HG03060 (cell line): ENCODE data around the gene SYT8.
"Not testable (repeated sequence)": the region's sequence is repeated elsewhere in the genome, so short reads cannot be mapped to it uniquely, and the experiment has no call there.

Experiments used
- ATAC-seq: cut with Tn5 transposase; IDR thresholded peaks from one replicate; pipeline ENCODE4 v1.9.1; 2021; ENCODE audit warnings: low read depth, moderate number of reproducible peaks; ENCODE audit not compliant: unreplicated experiment

Gene SYT8, protein sequence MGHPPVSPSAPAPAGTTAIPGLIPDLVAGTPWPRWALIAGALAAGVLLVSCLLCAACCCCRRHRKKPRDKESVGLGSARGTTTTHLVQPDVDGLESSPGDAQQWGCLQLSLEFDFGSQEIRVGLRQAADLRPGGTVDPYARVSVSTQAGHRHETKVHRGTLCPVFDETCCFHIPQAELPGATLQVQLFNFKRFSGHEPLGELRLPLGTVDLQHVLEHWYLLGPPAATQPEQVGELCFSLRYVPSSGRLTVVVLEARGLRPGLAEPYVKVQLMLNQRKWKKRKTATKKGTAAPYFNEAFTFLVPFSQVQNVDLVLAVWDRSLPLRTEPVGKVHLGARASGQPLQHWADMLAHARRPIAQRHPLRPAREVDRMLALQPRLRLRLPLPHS

DNA sequence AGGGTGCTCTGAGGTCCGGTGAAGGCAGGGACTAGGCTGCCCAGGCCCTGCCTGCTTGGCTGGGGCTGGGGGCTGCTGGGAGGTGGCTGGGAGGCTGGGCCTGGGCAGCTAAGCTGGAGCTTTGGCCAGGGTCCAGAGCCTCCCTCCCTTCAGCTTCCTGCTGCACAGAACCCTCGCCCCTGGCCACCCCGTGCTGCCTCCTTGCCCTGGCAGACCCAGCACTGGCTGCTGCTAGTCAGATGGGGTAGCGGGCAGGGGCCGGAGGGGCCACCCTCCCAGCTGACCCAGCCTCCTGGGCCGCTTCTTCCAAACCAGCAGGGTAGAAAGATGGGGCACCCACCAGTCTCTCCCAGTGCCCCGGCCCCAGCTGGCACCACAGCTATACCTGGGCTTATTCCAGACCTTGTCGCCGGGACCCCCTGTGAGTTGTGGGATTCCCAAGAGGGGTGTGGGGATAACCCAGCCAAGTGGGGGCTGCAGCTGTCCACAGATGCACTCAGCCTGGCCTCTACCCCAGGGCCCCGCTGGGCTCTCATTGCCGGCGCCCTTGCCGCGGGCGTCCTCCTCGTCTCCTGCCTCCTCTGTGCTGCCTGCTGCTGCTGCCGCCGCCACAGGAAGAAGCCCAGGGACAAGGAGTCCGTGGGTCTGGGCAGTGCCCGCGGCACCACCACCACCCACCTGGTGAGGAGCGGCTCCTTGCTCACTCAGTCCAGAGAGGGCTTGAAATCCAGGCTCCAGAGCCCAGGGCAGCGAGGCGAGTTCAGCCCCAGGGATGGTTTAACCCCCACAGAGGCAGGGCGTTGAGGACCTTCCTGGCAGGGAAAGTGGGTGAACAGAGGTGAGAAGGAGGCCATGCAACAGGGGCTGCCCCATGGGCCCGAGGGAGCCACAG, at the start of gene SYT8:
Gene SYT8 (plus strand): TSS at position 212 of the 892 bp plus-strand sequence. CDS start 116 bp downstream, at position 328.
- no peak for ATAC-seq

DNA sequence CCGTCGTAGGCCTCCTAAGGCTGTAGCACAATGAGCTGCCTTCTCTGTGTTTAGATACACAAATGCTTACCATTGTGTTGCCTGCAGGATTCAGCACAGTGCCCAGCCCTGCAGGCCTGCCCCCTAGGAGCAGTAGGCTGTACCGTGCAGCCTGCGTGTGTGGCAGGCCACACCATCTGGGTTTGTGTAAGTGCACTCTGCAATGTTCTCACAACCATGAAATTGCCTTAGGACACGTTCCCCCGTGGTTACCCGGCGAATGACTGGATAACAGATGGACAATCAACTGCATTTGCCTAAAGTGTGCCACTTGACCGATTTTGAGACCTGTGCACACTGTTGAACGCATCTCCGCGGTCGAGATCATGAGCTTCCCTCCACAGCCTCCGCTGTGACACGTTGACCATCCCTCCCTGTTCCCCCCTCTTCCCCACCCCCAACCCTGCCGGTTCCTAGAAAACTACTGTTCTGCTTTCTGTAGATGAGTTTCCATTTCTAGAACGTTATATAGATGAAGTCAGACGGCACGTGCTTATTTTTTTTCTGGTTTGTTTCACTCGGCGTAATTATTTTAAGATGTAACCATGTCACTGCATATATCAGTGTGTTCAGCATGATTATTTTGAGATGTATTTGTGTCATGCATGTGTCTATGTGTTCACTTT, 48.9 kb upstream of the SYT8 start:
- no peak for ATAC-seq

DNA sequence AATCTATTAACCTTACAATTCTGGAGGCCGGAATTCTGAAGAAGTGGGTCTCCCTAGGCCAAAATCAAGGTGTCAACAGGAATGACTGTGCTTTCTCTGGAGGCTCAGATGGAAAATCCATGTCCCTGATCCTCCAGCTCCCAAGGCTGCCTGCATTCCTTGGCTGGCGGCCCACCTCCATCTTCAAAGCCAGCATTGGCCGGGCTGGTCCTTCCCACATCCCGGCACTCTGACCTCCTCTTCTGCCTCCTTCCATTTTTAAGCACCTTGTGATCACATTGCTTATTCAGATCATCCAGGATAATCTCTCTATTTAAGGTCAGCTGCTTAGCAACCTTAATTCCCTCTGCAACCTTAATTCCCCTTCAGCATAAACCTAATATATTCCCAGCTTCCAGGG, 48.3 kb upstream of the SYT8 start:
- no peak for ATAC-seq

DNA sequence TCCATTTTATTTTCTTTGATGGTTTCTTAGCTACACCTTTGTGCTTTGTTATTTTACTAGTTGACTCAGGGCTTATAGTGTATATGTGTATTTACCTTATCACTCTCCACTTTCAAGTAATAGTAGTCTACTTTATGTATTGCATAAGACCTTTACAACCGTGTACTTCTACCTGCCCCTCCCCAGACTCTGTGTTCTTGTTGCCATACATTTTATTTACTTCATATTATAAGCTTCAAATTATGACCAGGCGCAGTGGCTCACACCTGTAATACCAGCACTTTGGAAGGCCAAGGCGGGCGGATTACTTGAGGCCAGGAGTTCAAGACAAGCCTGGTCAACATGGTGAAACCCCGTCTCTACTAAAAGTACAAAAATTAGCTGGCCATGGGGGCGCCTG, 42.9 kb upstream of the SYT8 start:
- no peak for ATAC-seq

DNA sequence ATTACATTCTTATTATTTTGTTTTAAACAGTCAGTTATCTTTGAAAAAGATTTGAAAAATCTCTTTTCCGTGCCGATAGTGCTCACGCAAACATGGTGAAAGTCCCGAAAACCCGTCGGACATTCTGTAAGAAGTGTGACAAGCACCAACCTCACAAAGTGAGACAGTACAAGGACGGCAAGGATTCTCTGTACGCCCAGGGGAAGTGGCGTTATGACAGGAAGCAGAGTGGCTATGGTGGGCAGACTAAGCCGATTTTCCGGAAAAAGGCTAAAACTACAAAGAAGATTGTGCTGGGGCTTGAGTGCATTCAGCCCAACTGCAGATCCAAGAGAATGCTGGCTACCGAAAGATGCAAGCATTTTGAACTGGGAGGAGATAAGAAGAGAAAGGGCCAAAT, 42.3 kb upstream of the SYT8 start:
- ATAC-seq = no peak

DNA sequence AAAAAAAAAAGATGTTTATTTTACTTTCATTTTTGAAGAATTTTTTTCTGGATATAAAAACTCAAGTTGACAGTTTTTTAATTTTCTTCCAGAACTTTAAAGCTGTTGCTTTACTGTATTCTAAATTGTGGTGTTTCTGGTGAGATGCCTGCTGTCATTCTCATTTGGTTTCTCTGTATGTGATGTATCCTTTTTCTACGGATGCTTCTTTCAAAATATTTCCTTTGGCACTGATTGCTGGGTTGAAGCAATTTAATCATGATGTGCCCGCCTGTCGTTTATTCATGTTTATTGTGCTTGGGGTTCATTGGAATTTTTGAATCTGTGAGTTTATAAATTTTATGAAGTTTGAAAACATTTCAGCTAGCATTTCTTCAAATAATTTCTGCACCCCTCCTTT, 41.7 kb upstream of the SYT8 start:
- ATAC-seq = no peak

DNA sequence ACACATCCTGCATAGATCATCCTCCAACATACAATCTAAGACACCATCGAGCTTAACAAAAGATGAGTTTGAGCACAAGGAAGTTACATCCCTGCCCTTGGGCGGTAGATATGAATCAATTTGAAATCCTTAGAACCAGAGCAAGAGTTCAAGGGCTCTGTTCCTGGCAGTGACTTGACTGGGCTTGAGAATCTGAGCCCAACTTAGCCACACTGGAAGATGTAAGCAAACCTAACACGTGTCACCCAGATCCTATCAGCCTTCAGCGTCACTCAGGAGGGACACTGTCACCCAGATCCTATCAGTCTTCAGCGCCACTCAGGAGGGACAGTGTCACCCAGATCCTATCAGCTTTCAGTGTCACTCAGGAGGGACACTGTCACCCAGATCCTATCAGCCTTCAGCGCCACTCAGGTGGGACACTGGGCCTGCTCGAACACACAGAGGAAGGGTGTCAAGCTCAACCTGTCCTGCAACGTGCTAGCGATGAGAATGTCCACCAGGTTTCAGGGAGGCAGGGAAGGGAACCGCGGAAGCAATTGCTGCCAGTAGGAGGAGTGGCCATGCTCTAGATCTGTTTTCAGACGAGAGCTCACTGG, 38.3 kb upstream of the SYT8 start:
- ATAC-seq = no peak

DNA sequence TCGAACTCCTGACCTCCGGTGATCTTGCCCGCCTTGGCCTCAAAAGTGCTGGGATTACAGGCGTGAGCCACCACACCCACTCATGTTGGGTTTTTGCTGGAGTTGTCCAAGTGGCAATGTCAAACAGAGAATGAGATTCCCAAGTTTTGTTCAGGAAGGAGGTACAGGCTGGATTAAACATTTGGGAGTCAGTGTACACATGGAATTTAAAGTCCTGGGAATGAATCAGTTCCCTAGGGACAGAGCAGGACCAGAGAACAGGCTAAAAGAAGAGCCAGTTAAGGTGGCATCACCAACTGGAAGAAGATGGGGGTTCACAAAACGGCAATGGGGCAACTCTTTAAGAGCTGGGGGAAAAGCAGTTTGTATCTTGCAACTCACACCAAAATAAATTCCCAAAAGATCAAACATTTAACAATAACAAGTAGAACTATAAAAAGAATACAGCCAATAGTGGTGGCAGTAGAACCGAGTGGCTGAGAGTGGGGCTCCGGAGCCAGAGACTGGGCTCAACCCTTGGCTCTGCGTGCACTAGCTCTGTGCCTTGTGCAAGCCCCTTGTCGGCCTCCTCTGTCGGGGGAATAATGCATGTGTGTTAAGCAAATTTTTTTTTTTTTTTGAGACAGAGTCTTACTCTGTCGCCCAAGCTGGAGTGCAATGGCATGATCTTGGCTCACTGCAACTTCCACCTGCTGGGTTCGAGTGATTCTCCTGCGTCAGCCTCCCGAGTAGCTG, 37.2 kb upstream of the SYT8 start:
- ATAC-seq = no peak

DNA sequence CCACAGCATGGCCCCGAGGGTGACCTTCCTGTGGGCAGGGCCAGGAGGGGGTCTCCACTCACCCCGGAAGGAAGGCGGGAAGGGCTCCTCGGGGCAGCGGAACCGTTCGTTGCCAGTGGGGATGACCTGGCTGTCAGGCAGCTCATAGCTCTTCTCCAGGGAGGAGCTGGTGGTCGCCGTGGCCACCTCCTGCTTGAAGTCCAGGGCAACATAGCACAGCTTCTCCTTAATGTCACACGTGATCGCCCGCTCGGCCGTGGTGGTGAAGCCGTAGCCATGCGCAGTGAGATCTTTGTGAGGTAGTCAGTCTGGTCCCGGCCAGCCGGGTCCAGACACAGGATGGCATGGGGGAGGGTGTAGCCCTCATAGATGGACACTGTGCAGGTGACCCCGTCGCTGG, 31.5 kb upstream of the SYT8 start:
- no peak for ATAC-seq

DNA sequence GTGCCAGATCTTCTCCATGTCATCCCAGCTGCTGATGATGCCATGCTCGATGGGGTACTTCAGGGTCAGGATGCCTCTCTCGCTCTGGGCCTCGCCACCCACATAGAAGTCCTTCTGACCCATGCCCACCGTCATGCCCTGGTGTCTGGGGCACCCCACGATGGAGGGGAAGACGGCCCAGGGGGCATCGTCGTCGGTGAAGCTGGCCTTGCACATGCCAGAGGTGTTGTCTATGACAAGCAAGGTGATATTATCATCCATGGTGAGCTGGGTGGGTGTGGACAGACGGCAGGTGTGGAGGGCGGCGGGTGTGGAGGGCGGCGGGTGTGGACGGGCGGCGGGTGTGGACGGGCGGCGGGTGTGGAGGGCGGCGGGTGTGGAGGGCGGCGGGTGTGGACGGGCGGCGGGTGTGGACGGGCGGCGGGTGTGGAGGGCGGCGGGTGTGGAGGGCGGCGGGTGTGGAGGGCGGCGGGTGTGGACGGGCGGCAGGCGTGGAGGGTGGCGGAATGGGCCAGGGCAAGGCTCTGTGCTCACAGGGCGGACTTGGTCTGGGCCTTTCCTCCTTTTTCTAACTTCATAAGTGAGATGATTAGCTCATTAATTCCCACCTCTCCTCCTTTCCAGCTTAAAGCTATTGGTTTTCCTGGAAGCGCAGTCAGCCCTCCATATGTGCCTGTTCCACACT, 30.8 kb upstream of the SYT8 start:
- not testable (repeated sequence) for ATAC-seq

DNA sequence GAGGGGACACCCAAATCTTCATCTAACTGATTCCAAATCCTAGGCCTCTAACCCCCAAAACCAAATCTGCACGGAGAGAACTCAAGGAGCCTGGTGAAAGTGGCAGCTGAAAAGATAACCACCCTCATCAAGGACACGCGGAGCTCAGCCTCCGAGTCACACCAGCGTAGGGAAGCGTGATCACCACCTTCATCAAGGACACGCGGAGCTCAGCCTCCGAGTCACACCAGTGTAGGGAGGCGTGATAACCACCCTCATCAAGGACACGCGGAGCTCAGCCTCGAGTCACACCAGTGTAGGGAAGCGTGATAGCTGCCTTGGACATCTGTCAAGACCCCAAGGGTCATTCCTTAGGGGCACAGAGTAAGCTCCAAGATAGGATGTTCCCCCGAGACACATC, 29.3 kb upstream of the SYT8 start:
- ATAC-seq = no peak

DNA sequence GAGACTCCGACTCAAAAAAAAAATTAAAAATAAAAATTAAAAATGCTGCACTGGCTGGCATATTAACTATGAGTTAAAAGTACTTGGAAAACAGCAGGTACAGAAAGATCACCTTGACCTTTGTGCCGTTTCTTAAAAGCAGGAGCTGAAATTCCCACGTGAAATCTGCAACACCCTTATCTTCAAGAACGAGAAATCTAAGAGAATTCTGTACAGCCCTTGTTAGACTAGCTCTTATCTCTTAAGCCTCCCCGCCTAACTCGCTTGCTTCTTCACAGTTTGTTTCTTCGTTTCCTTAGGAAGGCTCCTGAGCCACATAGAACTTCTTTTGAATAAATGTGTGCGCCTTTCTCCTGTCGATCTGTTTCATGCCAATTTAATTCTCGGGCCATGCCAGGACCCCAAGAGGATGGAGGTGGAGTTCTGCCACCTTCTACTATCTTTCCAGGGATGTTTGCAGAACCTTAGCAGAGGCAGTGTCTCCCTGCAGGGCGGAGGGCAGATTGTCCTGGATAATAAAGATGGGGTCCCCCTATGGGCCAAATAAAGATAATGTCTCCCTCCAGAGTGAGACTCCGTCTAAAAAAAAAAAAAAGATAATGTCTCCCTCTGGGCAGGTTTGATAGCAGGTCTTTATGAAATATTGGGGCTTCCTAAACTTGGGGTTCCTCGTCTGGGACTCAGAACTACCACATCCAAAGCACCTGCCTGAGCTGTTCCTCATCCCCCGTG, 27.4 kb upstream of the SYT8 start:
- ATAC-seq = no peak

DNA sequence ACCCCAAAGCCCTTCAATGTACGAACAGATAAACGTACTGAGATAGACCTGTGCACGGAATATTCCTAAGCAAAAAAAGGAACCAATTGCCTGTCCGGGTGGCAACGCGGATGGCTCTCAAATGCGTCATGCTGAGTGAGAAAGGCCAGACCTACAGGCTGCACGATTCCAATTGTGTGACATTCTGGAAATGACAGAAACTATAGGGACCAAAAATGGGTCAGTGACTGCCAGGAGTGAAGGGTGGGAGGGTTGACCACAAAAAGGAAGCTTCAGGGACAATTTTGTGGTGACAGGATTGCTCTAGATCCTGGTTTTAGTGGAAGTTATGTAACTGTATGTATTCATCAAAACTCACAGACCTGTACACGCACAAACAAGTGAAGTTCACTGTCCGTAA, 24.0 kb upstream of the SYT8 start:
- no peak for ATAC-seq

DNA sequence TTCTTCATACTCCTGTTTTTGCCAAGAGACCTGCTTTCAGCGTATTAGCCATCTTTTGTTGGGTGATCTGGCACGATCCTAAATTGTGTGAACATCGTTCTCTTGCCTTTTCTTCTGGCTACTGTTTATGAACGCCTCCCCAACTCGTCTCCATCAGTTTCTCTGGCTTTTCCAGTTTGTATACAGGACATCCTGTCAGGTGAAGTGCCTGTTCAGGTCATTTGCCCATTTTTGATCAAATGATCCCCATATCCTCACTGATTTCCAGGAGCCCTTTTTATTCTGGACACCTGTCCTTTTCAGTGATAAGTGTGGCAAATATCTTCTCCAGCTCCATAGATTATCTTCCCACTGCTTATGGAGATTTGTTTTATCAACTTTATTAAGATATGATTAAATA, 22.5 kb upstream of the SYT8 start:
- ATAC-seq = no peak

DNA sequence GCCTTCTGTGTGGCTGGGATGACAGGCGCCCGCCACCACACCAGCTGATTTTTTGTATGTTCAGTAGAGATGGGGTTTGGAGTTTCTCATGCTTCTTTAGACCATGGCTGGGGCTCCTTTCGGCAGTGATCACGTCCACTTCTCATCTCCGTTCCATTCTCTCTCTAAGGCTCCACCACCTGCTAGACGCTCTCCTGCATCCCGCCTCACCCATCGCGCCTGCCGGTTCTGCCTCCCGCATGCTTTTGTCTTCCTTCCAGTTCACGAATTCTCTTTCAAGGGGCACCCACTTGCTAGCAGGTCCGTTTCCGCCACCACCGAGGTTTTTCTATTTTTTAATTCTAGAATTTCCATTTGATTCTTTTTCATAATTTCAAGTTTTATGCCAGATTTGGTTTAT, 22.0 kb upstream of the SYT8 start:
- ATAC-seq = no peak

DNA sequence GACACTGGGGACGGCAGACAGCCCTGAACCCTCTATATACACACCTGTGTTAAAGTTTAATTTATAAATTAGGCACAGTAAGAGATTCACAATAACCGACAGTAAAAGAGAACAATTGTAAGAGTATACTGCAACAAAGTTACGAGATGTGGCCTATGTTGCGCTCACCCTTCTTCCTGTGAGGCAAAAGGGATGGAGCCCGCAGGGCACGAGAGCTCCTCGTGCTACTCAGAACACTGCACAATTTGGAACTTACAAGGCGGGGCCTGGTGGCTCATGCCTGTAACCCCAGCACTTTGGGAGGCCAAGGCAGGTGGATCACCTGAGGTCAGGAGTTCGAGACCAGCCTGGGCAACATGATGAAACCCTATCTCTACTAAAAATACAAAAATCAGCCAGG, 21.4 kb upstream of the SYT8 start:
- ATAC-seq = not testable (repeated sequence)

DNA sequence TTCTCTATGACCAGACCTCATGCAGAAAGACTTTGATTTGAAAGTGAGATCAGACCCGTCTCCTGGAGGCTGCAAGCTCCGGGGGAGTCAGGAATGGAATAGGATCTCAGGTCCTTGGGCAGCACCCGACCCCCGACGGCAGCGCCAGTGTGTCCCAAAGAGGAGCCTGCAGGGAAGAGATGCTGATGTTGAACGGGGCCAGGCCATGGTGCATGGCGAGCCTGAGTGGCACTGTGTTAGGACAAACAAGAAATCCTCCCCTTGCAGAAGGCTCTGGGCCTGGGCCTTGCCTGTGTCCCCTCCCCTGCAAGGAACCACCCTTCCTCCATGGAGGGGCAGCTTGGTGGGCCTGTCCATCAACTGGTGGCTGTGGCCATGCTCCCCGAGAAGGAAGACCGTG, 20.1 kb upstream of the SYT8 start:
- ATAC-seq = no peak

DNA sequence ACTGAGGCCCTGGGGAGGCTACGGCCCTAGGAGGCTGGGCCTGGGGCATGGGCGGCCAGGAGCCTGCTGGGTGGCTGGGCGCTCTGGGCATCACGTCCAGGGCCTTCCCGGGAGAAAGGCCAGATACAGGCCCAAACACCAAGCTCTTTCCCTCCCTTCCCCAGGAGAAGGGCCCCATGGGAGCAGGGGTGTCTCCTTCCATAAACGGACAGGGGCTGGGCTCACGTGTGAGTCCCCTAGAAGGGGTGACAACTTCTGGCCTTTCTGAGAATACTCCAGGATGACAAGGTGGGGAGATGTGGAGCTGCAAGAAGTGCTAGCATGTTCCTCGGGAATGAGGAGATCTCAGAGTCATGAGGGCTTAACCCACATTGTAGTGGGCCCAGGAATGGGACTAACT, 19.5 kb upstream of the SYT8 start:
- no peak for ATAC-seq

DNA sequence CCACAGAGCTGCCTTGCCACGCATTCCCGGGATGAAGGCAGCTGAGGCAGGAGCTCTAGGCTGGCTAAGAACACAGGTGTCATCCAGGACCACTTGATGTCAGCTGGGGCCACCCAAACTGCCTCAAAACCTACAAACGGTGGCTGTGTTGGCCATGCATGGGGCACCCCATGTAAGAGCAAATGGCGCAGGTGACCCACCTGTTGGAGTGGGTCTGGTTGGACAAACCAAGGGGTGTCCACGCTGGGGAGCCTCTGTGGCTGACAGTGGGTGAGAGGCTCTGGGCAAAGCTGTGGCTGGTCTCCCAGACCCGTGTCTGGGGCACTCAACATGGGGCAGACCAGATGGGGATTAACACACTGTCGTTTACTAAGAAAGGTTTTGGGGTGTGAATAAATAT, 19.0 kb upstream of the SYT8 start:
- ATAC-seq = no peak
